DMS 273 (cell line): Measurements from ENCODE around the gene OBP2A.
"Not testable (repeated sequence)": the region's sequence is repeated elsewhere in the genome, so short reads cannot be mapped to it uniquely, and the experiment has no call there.

Source experiments
- DNase-seq: peaks from one replicate; lab custom pipeline; 2025; ENCODE audit not compliant: unreplicated experiment; lab: John Stamatoyannopoulos, UW

OBP2A gene

GRCh38 chr9:135545646-135546176 is at the start of gene OBP2A:
TSS of gene OBP2A (plus strand) at chr9:135546126. CDS start at chr9:135546181, 55 bp downstream.
- not testable (repeated sequence) for DNase-seq

DNA sequence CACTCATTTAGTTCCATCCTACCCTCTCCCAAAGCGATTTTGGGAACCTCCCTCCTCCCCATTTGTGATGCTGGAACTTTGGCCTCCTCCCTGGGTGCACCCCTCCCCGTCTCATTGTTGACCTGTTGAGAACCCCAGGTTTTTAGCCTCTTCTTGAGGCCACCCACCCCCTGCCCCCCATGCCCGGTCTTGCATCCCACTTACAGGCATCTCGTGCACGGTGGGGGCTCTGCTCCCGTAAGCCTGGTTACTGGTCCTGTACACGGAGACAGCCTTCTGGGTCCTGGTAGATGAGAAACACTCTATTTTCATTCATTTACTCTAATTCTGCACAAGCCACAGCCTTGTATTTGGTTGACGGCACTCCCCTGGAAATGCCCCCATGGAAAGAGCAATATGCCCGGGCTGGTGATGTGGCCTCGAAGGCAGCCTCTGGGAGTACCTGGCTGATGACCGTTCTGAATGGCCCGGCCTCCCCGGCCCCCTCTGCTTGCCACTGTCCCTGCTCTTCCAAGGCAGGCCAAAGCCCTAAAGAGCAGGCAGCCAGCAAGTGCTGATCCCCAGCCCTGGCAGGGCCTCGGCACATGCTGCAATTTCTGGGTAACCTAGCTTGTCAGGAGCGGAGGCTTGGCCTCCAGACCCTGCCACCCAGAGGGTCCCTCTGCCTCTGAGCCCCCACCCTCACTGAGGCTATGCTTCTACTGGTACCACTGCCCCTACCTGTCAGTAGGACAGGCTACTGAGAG is 47.4 kb upstream of the OBP2A start:
- no peak for DNase-seq

DNA sequence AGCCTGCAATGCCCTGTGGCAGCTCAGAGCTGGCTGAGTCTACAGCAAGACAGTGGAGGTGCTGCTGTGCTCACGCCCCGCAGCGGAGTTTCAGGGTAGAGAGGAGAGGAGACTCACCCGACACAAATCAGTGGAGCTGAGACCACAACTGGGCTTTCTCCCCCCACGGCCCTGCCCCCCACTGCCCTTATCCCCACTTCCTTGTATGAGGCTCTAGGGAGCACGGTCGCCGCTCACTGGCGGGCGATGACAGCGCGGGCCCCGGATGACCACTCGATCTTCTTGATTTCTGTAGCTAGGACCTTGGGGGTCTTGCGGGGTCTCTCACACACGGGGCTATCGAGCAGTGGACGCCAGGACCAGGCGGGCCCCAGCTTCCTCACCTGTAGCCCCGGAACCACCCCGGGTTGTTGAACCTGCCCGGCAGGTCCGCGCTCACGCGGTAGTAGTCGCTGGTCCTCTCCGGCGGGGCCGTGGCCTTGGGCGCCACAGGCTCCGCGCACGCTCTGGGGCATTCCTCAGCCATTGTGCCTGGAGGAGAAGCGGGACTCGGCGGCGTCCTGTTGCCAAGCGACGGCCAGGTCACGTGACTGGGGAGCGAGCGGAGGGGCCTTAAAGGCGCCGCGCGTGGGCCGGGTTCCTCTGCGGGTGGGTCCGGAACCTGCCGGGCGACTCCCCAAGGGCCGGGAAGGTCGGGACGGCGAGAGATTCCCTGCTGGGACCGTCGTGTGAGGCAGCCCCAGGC is 46.4 kb upstream of the OBP2A start:
- DNase-seq, result peak; percentile 89

- DNase-seq, result peak; percentile 56
These were observed 45.8 kb upstream of the OBP2A start for GRCh38 chr9:135500071-135500524.

DNA sequence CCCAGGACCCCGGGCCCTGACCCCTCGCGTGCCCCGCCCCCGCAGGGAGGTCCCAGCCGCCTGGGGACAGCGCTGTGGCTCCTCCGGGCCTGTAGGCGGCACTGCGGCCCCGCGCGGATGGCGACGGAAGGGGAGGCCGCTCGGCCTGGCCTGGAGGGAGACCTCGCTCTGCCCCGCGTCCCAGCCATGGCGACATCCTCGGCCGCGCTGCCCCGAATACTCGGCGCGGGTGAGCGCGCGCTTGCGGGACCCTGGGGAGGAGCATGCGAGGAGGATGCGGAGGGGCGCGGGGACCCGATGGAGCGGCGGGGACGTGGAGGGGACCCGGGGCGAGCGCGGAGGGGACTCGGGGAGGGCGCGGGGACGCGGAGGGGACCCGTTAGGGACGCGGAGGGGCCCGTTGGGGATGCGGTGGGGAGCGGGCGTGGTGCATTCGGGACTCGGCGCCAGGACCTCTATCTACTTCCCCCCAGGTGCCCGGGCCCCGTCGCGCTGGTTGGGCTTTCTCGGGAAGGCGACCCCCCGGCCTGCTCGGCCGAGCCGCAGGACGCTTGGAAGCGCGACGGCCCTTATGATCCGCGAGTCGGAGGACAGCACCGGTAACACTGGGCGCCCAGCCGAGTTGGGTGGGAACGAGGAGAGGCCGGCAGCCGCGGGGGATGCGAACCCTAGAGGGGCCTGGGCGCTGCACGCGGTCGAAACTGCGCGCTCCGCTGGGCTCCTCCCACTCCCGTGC is 45.2 kb upstream of the OBP2A start, which contains the start of gene MRPS2:
Gene MRPS2 (plus strand): TSS at position 158 of the 736 bp plus-strand sequence. CDS start 29 bp downstream, at position 187.
- peak; percentile 93 for DNase-seq

DNA sequence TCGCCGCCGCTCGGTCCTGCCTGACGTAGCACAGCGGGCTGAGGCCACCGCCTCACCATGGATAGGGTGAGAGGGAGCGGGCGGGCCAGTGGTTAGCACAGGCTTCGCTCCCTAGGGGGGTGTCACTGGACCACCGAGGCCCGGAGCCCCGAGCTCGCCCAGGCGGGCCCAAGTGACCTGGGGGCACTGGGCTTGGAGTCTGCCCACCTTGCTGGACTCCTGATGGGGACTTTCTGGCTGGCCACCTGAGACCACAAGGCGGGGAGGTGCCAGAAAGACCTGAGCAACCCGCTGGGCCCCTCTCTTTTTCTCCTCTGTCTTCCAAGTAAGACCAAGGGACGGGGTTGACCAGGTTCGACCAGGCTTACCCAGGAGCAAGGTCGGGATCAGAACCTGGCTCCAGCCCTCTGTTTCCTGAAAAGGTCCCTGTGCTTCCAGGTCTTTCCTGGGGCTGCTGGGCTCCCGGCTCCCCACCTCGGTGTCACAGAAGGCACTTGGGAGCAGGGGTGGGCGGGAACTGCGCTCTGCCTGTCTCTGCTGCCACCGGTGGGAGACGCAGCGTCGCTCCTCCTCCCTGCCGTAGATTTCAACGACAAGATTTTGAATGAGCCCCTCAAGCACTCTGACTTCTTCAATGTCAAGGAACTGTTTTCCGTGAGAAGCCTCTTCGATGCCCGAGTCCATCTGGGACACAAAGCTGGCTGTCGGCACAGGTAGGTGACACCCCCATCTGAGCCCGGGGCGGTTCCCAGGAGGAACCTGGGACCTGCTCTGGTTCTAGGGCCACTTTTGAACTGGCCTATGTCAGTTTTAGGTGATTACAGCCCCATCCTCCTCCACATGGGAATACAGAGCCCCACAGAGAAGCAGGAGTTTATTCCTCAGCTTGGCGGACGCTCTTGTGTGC is 44.4 kb upstream of the OBP2A start:
- no peak for DNase-seq

- DNase-seq, result no peak
These were observed 43.6 kb upstream of the OBP2A start for GRCh38 chr9:135502168-135502872.

- DNase-seq, result no peak
These were observed 43.0 kb upstream of the OBP2A start for GRCh38 chr9:135502873-135503321.

DNA sequence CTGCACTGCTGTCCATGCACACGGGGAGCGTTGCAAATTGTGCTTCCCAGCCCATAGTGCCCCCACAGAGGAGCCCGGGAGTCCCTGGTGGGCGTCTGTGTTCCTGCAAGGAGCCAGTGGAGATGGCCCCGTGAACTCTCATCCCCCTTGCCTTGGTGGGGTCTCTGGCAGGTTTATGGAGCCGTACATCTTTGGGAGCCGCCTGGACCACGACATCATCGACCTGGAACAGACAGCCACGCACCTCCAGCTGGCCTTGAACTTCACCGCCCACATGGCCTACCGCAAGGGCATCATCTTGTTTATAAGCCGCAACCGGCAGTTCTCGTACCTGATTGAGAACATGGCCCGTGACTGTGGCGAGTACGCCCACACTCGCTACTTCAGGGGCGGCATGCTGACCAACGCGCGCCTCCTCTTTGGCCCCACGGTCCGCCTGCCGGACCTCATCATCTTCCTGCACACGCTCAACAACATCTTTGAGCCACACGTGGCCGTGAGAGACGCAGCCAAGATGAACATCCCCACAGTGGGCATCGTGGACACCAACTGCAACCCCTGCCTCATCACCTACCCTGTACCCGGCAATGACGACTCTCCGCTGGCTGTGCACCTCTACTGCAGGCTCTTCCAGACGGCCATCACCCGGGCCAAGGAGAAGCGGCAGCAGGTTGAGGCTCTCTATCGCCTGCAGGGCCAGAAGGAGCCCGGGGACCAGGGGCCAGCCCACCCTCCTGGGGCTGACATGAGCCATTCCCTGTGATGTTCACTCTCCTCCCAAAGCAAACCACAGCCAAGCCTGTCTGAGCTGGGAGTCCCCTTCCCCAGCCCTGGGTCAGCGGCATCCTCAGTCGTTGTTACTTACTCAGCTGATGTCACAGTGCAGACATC is 42.3 kb upstream of the OBP2A start:
- no peak for DNase-seq

DNA sequence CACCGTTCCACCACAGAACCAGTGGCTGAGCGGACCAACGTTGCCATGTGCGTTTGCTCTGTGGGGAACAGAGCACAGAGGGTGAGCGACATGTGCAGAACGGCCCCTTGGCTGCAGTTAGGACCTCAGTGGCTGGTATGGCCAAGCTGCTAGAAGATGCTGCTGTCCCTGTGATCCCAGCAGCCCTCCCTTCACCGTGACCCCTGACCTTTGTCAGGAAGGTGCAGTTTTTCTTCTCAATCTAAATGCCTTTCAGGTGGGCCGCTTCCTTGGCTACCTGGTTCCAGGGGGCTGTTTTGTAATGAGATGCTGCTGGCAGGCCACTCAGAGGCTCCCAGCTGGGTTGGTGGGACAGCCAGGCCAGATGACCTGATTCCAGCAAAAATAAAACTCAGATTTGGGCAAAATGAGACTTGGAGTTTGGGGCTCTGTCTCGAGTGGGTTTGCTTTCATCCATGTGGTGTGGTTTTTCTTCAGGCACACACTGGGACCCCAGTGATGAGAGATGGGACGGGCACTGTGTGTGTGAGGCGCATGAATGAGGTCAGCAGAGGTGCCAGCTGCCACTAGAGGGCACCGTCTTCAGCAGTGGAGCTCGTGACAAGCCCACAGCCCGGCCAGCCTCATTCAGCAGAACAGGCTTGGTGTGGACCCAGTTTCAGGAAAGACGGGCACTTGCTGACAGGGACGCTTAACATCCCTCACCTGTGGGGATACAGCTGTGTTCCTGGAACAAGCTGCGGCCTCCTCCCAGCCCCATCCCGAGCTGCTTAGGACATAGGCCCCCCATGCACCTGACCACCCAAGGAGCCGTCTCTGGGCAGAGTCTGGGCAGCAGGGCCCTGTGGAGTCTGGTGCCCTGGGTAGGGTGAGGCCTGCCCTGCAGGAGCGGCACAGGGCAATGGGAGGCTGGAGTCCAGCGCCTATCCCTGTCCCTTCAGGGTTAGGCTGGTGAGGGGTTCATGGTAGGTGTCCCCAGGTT is 41.4 kb upstream of the OBP2A start:
- peak; percentile 79 for DNase-seq

- no peak for DNase-seq
These were observed 40.3 kb upstream of the OBP2A start for GRCh38 chr9:135505406-135506187.

DNA sequence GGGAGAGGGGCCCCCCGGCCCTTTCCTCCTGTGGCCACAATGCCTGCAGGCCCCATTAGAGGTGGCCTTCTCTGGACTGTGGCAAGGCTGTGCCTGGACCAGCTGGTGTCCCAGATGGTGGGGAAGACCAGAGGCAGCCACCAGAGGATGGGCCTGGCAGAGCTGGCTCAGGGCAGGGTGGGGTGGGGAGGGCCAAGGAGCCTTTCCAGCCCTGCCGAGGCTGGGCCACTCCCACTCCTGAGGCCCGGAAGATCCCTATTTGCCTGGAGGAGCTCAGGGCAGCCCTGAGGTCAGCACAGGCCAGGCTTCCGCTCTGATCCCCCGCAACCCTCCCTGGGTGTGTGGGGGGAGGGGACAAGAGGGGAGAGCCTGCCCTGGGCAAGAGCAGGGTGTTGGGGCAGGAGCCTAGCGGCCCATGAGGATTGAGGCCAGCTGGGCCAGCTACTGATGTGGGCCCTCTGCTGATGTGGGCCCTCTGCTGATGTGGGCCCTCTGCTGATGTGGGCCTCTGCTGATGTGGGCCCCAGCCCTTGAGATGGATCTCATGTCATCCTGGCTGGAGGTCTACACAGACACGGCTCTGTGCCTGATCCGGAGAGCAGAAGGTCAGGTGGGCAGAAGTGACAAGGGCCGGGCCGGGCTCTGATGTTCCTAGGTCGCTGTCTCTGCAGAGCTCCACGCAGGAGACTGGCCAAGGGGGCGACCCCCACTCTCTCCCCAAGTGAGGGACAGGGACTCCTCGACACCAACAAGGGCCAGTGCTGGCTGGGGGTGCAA is 39.4 kb upstream of the OBP2A start:
- DNase-seq, result peak; percentile 75

- no peak for DNase-seq
These were observed 38.6 kb upstream of the OBP2A start for GRCh38 chr9:135507104-135508035.

GRCh38 chr9:135508211-135508820 is 37.6 kb upstream of the OBP2A start:
- DNase-seq, result no peak
